CD4-positive, alpha-beta T cell treated with Interleukin-15 for 4 hours (primary cell): ENCODE measurements around the gene GOLGA6D.
"Not testable (repeated sequence)": the region's sequence is repeated elsewhere in the genome, so short reads cannot be mapped to it uniquely, and the experiment has no call there.

Source experiments
- DNase-seq: peaks from one replicate; pipeline ENCODE4 v3.0.0-alpha.2; 2020; ENCODE audit warnings: low spot score

Gene GOLGA6D

DNA sequence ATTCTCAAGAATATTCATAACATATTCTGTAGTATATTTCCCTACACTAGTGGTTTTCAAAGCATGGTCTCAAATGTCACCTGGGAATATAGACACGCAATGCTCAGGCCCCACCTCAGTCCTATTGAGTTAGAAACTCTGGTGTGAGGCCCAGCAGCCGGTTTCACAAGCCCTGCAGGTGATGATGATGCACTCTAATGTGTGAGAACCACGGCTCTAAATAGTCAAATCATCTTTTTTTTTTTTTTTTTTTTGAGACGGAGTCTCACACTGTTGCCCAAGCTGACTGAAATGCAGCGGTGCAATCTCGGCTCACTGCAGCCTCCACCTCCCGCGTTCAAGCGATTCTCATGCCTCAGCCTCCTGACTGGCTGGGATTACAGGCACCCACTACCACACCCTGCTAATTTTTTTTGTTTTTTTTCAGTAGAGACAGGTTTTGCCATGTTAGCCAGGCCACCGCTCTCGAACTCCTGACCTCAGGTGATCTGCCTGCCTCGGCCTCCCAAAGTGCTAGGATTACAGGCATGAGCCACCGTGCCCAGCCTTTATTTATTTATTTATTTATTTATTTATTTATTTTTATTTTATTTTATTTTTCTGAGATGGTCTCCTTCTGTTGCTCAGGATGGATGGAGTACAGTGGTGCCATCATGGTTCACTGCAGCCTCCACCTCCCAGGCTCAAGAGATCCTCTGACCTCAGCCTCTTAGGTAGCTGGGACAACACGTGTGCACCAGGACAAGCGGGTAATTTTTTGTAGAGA is 51.2 kb downstream of the GOLGA6D start:
- DNase-seq: not testable (repeated sequence)

DNA sequence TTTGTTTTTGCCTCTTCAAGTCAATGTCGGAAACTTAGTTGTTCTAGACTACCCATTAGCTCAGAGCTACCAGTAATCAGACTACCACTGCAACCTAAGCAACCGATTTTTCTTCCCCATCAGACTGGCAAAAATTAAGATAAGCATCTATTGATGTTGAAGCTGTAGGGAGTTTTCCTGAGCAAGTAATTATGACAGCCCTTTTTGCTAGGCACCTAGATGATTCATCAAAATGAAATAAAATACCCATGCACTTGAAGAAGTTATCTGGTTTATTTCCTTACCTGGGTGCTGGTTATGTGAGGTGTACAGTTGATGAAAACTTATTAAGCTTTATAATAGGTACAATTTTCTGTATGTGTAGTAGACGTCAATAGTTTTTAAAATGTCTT is 52.7 kb downstream of the GOLGA6D start:
- no peak for DNase-seq

DNA sequence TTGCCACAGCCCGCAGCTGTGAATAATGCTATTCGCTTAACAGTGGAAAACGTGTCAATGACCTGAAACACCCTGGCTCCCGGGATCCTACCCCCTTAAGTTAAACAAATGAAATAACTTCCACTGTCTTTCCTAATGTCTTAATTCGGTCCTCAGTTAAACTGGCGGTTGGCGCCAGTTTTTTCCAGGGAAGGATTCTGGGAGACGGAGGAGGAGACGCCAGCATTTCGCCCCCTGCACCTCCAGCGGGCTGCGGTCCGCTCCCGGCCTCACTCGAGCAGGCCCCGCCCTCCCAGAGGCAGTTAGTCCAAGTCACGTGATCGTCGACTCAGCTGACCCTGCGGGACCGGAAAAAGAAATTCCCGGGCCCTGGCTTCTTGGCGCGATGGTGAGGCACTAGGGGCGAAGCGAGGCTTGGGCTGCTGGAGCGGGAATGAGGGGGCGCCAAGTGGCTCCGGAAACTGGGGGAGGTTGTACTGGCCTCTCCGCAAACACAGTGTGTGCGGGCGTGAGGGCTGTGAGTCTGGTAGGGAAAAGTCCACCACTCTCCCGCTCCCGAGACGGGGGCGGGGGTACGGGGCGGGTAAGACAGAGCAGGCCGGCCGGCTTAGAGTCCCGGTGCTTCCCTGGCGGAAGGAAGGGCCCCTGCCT is 53.2 kb downstream of the GOLGA6D start, which contains the start of gene COMMD4:
COMMD4 (plus strand) TSS at position 359 of the 651 bp plus-strand sequence; CDS start at position 386, 27 bp downstream.
- DNase-seq: peak; percentile 68

GRCh38 chr15:75338661-75339240 is 56.1 kb downstream of the GOLGA6D start:
- DNase-seq: no peak

GRCh38 chr15:75339531-75340240 is 57.1 kb downstream of the GOLGA6D start:
- DNase-seq: no peak

GRCh38 chr15:75342221-75342620 is 59.6 kb downstream of the GOLGA6D start:
- no peak for DNase-seq

DNA sequence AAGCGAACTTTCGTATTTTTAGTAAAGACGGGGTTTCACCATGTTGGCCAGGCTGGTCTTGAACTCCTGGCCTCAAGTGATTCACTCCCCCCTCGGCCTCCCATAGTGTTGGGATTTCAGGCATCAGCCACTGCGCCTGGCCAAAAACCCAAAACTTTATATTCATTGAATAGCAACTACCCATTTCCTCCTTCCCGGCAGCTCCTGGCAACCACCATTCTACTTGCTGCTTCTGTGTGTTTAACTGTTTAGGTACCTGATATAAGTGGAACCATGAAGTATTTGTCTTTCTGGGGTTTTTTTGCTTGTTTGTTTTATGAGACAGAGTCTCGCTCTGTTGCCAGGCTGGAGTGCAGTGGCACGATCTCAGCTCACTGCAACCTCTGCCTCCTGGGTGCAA is 61.3 kb downstream of the GOLGA6D start:
- DNase-seq: not testable (repeated sequence)
